Measurements from ENCODE around the gene FNDC3B. TPM values are rescaled to one million over a fixed set of nuclear protein-coding genes. Genes with fewer than 3 reads are reported as not detected.

The FNDC3B gene
- total RNA-seq, 1 donor from 2014 or later = 68.5 TPM

- Histone ChIP-seq H3K4me3 (no peak overlapping the region), H3K4me1 (peaks cover 53% of the 10 kb centered on the region), H3K36me3 (no peaks in the 10 kb centered on the region), H3K27ac (no peak overlapping the region), H3K9me3 (no peaks in the 10 kb centered on the region), H3K27me3 (no peaks in the 10 kb centered on the region)
- no peak for DNase-seq (ENCODE audit: extremely low spot score in 2 of 2)
- intact Hi-C loops (cut with DNase I) = no loop called here
- TF ChIP-seq POLR2AphosphoS5 (IDR thresholded peaks at IDR 0.05; ENCODE audit: insufficient read depth in 1 of 2, low read depth in 1 of 2) (no peak), CTCF (IDR thresholded peaks at IDR 0.05) (no peak), POLR2A (IDR thresholded peaks at IDR 0.05) (no peak)
Observed at GRCh38 chr3:172222478-172223071, 183.2 kb downstream of the FNDC3B start.

- H3K4me1 ChIP-seq = peaks cover 48% of the 10 kb centered on the region
- intact Hi-C loops (cut with DNase I) = no loop called here
- no peak overlapping the region for H3K27ac ChIP-seq
- no peak for TF ChIP-seq POLR2A (IDR thresholded peaks at IDR 0.05)
- no peak for TF ChIP-seq POLR2AphosphoS5 (IDR thresholded peaks at IDR 0.05; ENCODE audit: insufficient read depth in 1 of 2, low read depth in 1 of 2)
- TF ChIP-seq CTCF (IDR thresholded peaks at IDR 0.05) = no peak
- no peak overlapping the region for H3K4me3 ChIP-seq
- no peak for DNase-seq (ENCODE audit: extremely low spot score in 2 of 2)
- no peaks in the 10 kb centered on the region for H3K27me3 ChIP-seq
- no peaks in the 10 kb centered on the region for H3K36me3 ChIP-seq
- no peaks in the 10 kb centered on the region for H3K9me3 ChIP-seq
Observed at GRCh38 chr3:172223870-172224269, 184.5 kb downstream of the FNDC3B start.

- no peak overlapping the region for H3K4me3 ChIP-seq
- H3K27me3 ChIP-seq = no peaks in the 10 kb centered on the region
- H3K9me3 ChIP-seq = no peaks in the 10 kb centered on the region
- intact Hi-C loops (cut with DNase I) = no loop called here
- peaks cover 40% of the 10 kb centered on the region for H3K4me1 ChIP-seq
- H3K36me3 ChIP-seq = no peaks in the 10 kb centered on the region
- DNase-seq (ENCODE audit: extremely low spot score in 2 of 2) = no peak
- H3K27ac ChIP-seq = no peak overlapping the region
- TF ChIP-seq POLR2A (IDR thresholded peaks at IDR 0.05) = no peak
Observed at GRCh38 chr3:172224560-172225214, 185.3 kb downstream of the FNDC3B start.

GRCh38 chr3:172225215-172225707, 185.9 kb downstream of the FNDC3B start:
- H3K27me3 ChIP-seq = no peaks in the 10 kb centered on the region
- no peaks in the 10 kb centered on the region for H3K9me3 ChIP-seq
- peaks cover 37% of the 10 kb centered on the region for H3K4me1 ChIP-seq

GRCh38 chr3:172226831-172227230, 187.5 kb downstream of the FNDC3B start:
- no peak for TF ChIP-seq CTCF (IDR thresholded peaks at IDR 0.05)
- no peak for TF ChIP-seq POLR2AphosphoS5 (IDR thresholded peaks at IDR 0.05; ENCODE audit: insufficient read depth in 1 of 2, low read depth in 1 of 2)
- no peak for TF ChIP-seq POLR2A (IDR thresholded peaks at IDR 0.05)
- DNase-seq (ENCODE audit: extremely low spot score in 2 of 2) = no peak
- intact Hi-C loops (cut with DNase I) = no loop called here
- H3K36me3 ChIP-seq = no peaks in the 10 kb centered on the region
- H3K27me3 ChIP-seq = no peaks in the 10 kb centered on the region
- no peak overlapping the region for H3K4me3 ChIP-seq
- H3K9me3 ChIP-seq = no peaks in the 10 kb centered on the region
- no peak overlapping the region for H3K27ac ChIP-seq
- peaks cover 23% of the 10 kb centered on the region for H3K4me1 ChIP-seq

More at GRCh38 chr3:172225215-172225707, 185.9 kb downstream of the FNDC3B start:
- TF ChIP-seq CTCF (IDR thresholded peaks at IDR 0.05) = no peak
- no peak for TF ChIP-seq POLR2AphosphoS5 (IDR thresholded peaks at IDR 0.05; ENCODE audit: insufficient read depth in 1 of 2, low read depth in 1 of 2)
- TF ChIP-seq POLR2A (IDR thresholded peaks at IDR 0.05) = no peak
- Histone ChIP-seq H3K4me3 (no peak overlapping the region), H3K27ac (no peak overlapping the region), H3K36me3 (no peaks in the 10 kb centered on the region)
- no peak for DNase-seq (ENCODE audit: extremely low spot score in 2 of 2)
- intact Hi-C loops (cut with DNase I) = no loop called here

Measured in vagina (tissue), 2 donors.